ENCODE results near the gene ADAM8.

GRCh38 chr10:133309100-133309719 is 32.5 kb upstream of the ADAM8 start:
- TF ChIP-seq CTCF (IDR thresholded peaks at IDR 0.05) (no peak), EZH2 (IDR thresholded peaks at IDR 0.05; ENCODE audit: borderline replicate concordance, insufficient read depth, low read depth, low read length, poor library complexity, severe bottlenecking) (no peak)
